Inflammatory macrophage treated with lipopolysaccharide for 4 hours (primary cell): ENCODE measurements around the gene TRAM2.

ENCODE experiments used
- DNase-seq: peaks from one replicate; pipeline ENCODE4 v3.0.0-alpha.2; 2020

The TRAM2 gene

GRCh38 chr6:52544602-52545405 lies 32.1 kb downstream of the TRAM2 start:
- no peak for DNase-seq

GRCh38 chr6:52543729-52544601 lies 32.9 kb downstream of the TRAM2 start:
- DNase-seq = no peak

DNA sequence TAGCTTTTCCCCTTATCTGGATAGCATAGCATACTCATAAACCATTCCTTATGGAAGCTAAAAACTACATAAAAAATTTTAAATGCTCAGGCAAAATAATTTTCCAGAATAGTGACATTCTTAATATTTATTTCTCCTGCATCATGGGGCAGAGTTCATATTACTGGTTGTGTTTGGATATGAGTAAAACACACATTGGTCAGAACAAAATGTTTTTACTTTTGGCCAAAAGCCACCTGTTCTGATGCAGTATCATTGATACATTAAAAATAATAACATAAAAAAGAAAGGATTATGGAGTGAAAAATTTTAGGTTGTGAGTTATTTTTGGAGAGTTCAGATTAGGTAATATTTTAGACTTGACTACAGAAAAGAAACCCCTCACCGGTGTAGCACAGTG lies 33.6 kb downstream of the TRAM2 start:
- no peak for DNase-seq

GRCh38 chr6:52541135-52541534 lies 35.7 kb downstream of the TRAM2 start:
- no peak for DNase-seq

GRCh38 chr6:52540286-52540902 lies 36.5 kb downstream of the TRAM2 start:
- DNase-seq = no peak

DNA sequence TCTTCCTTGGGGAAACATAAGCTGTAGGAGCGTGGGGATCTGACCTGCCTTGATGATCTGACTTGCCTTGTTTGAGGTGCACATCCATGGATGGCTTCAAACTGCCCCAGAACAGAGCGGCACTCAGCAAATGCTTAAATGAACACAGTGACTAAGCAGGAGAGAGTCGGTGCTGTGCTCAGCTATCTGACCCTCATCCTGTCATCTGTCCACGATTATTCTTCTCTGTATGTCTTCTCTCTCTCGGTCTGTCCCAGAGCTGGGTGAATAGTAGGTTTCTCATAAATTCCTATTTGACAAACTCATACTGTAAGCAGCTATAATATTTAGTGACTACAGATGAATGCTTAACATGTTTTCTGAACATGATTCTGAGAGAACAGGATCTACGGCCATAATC lies 37.3 kb downstream of the TRAM2 start:
- DNase-seq = no peak

- DNase-seq = no peak
These were observed 37.9 kb downstream of the TRAM2 start for GRCh38 chr6:52538901-52539354.

DNA sequence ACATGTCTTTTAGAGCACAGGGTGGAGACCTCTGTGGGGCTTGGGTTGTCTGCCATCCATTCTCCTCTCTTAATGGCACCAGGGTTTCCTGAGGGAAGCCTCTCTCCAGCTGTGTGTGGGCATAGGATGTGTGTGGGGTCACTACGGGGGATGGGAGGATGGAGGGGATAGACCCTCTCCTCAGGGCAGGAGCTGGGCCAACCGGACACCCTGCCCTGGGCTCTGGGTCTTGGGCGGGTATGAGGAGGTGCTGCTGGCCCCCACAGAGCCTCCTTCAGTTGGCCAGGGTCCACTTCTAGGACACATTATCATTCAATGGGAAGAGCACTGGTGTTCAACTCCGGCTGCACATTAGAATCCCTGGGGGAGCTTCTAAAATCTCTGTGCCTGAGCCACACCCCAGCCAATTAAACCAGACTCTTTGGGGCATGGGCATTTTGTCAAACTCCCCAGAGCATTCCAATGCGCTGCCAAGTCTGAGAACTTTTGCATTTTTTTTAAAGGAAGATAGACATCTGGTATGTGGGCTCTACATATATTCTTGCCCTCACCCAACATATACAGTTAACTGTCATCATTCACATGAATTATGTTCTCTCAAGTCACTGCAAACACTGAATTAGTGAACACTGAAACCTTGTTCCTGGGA lies 38.5 kb downstream of the TRAM2 start:
- DNase-seq = no peak

GRCh38 chr6:52537001-52537753 lies 39.7 kb downstream of the TRAM2 start:
- DNase-seq = no peak

GRCh38 chr6:52536424-52536916 lies 40.4 kb downstream of the TRAM2 start:
- no peak for DNase-seq

DNA sequence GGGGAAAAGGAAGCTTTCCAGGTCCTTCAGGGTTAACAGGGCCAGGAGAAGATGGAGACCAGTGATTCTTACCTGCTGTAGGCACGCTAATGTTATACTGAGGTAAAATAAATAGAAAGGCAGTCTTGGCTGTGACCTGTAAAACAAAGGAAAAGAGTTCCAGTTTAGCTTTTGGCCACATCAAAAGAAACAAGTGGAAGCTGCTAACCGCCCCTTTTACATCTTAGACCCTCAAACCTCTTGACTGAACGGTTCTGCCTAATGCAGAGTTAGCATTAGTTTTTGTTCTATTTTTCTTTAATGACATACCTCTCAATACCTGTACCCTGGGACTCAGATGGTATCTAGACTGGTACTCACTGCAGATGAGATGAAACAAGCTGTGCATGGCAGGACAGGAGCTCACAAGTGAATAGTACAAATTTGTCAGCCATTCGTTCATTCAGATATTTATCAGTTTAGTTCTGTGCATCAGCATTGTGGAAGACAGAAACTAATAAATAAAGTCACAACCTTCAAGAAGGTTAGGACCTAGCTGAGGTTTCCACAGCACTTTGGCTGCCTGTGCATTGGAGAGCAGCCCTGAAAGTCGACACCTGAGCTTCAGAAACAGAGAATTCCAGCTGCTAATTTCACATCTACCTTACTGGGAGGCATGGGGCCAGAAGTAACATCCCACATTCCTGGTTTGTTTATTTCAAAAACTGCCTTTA lies 41.0 kb downstream of the TRAM2 start:
- no peak for DNase-seq

DNA sequence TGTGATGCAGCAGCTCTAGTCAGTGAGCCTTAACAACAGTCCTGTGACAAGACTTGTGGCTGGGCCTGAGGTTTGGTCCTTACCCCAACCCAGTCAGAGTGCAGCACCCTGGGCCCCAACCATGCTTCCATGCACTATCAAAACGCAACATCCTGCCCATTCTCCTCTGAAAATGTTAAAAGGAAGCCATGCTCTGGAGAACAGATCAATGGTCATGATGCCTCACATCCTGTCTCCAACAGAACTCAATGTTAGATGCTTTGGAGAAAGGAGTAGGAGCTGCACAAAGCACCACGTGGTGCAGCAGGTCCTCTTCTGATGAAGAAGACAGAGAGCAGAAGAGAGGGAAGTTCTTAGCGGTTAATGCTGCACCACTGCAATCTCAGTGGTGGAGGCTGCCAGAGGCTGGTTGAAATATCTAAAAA lies 41.9 kb downstream of the TRAM2 start:
- DNase-seq = no peak

- DNase-seq = no peak
These were observed 42.5 kb downstream of the TRAM2 start for GRCh38 chr6:52534363-52534762.

DNA sequence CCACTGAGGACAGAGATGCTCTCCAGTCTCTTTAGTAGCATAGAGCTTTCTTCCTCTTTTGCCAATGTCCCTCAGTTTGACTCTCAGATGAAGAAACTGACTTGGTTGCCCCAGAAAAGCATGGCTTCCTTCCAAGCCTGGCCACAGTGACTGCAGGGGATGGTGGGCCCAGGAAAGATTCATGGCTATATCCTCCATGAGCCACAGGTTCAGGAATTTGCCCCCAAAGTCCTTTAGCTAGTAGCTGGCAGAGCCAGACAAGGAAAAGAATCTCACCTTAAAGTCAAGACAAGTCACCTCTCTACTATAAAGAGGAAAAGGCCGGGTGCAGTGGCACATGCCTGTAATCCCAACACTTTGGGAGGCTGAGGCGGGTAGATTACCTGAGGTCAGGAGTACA lies 43.4 kb downstream of the TRAM2 start:
- DNase-seq = no peak

GRCh38 chr6:52532457-52532856 lies 44.4 kb downstream of the TRAM2 start:
- no peak for DNase-seq

GRCh38 chr6:52531834-52532233 lies 45.0 kb downstream of the TRAM2 start:
- DNase-seq = no peak

- no peak for DNase-seq
These were observed 45.5 kb downstream of the TRAM2 start for GRCh38 chr6:52531396-52531795.

DNA sequence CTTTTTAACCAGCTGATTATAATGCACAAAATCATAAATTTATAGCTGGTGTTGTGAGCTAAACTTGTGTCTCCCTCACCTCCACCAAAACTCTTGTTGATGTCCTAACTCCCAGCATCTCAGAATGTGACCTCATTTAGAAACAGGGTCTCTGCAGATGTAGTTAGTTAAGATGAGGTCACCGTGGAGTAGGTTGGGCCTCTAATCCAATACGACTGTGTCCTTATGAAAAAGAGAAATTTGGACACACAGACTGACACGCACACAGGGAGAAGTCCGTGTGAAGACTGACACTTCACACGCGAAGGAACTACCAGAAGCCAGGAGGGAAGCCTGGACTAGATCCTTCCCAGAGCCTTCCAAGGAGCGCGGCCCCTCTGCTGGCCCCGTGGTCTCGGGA lies 46.5 kb downstream of the TRAM2 start:
- DNase-seq = no peak

DNA sequence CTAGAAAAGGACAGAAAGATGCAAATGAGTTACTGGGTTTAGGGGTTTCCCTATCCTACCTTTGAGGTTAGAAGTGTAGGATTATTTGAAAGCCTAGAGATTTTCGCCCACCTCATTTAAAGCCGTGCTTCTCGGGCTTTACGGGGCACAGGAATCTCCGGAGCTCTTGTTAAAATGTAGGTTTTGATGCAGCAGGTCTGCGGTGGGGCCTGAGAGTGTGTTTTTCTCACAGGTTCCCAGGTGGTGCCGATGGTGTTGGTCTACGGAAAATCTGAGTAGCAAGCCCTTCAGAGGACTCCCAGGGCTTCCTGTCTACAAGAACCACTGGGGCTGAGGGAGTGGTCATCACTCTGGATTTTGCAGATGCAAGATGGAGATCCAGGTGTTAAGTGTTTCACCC lies 47.5 kb downstream of the TRAM2 start:
- DNase-seq = no peak

DNA sequence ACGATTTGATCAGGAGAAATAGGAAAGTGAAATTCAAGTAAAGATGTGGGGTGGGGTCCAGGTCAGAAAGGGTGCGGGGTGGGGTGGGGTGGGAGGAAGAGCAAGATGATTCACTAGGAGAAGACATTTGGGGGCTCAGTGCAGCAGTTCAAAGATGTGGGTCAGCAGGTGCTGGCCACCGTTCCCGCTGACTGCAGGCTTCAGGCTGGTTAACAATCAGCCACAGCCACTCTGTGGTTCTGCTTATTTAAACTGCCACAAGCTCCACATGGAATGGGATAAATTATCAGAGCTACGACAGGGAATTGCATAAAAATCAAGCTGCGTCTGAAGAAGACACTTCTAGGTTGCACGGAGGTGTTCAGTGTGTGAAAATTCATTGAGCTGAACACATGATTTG lies 49.4 kb downstream of the TRAM2 start:
- no peak for DNase-seq

- no peak for DNase-seq
These were observed 50.2 kb downstream of the TRAM2 start for GRCh38 chr6:52526634-52527033.
